Peyer's patch (tissue), 4 donors: Measurements from ENCODE around the gene EZH2. TPM values are rescaled to one million over a fixed set of nuclear protein-coding genes. Genes with fewer than 3 reads are reported as not detected.

Source experiments
- DNase-seq, 3 donors: peaks; one replicate each; pipeline ENCODE4 v3.0.0-alpha.2; 2017 to 2019
- H3K27ac ChIP-seq, 4 donors: fragments of 200-600 bp; sonication (generic); one replicate each; pipeline ENCODE4 v1.5.1; 2016 to 2019
- H3K27me3 ChIP-seq, 2 donors: fragments of 200-600 bp; sonication (generic); one replicate each; pipeline ENCODE4 v1.5.1; 2019
- H3K36me3 ChIP-seq, 3 donors: fragments of 200-600 bp; sonication (generic); one replicate each; pipeline ENCODE4 v1.5.1; 2016 to 2019
- H3K4me1 ChIP-seq, 4 donors: fragments of 200-600 bp; sonication (generic); one replicate each; pipeline ENCODE4 v1.5.1; 2016 to 2019
- H3K4me3 ChIP-seq, 4 donors: fragments of 200-600 bp; sonication (generic); 1 replicate in 3 of 4; 2 replicates in 1 of 4; pipeline ENCODE4 v1.5.1; 2016 to 2019; ENCODE audit warnings: mild to moderate bottlenecking in 1 of 4
- H3K9me3 ChIP-seq, 4 donors: fragments of 200-600 bp; sonication (generic); one replicate each; pipeline ENCODE4 v1.5.1; 2016 to 2019; ENCODE audit warnings: mild to moderate bottlenecking in 1 of 4
- CTCF ChIP-seq, 6 experiments: fragments of 450-650 bp in 4 of 6; fragments of 200-600 bp in 2 of 6; sonication (generic) in 1 of 6; IDR thresholded peaks; one replicate each; pipeline ENCODE4 v1.5.1; 2017 to 2019; ENCODE audit warnings: antibody characterized with exemption in 6 of 6, mild to moderate bottlenecking in 3 of 6, moderate library complexity in 1 of 6
- POLR2A ChIP-seq, 2 donors: fragments of 450-650 bp; IDR thresholded peaks; one replicate each; pipeline ENCODE4 v1.5.1; 2017; ENCODE audit warnings: antibody characterized with exemption in 2 of 2, mild to moderate bottlenecking in 2 of 2, moderate library complexity in 2 of 2
- total RNA-seq, 4 donors: library from RNA; depleted of rRNA; stranded (reverse); fragments of >200 nt; gene quantifications; one replicate each; pipeline ENCODE4 v1.1.0, GENCODE V29; 2016

The EZH2 gene
- total RNA-seq, 4 donors from 2014 or later: 7.4 to 30.5 (median 8.2) TPM

- H3K27me3 ChIP-seq: no peaks in the 10 kb centered on the region
- H3K9me3 ChIP-seq: no peaks in the 10 kb centered on the region
- H3K4me3 ChIP-seq: no peak overlapping the region
- TF ChIP-seq POLR2A (IDR thresholded peaks at IDR 0.05) (no peak), CTCF (IDR thresholded peaks at IDR 0.05) (no peak)
- H3K4me1 ChIP-seq: no peaks in the 10 kb centered on the region
- no peak for DNase-seq
- no peaks in the 10 kb centered on the region for H3K36me3 ChIP-seq
- H3K27ac ChIP-seq: no peak overlapping the region
Observed at GRCh38 chr7:148901178-148901577, 17.1 kb upstream of the EZH2 start.

DNA sequence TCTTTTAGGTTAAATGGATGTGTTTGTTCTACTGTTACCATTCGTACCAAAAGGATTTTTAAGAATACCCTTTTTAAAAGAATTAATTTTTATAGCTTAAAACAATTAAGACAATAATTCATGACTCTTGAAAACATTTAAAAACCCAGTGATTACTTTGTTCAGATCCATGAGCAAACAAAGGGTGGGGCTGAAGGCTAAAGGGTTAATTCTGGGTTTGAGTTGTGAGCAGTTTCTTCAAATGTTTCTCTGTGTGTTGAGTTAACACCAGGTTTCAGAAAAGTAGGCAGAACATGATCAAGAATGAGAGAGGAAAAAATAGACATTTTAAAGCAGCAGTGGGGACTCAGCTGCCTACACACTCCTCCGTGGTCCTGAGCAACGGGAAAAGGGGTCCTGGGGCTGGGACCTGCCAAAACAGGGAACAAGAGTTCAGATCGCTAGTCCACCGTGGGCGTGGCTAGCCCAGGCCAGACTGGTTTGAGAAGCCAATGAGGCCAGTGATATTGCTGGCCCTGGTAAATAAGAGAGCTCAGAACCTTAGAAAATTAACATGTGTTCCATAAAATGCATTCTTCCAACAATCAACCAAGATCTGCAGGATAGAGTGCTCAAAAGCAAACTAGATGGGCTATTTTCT is 14.9 kb upstream of the EZH2 start:
- DNase-seq: no peak
- Histone ChIP-seq H3K4me1 (no peaks in the 10 kb centered on the region), H3K36me3 (no peaks in the 10 kb centered on the region), H3K27ac (no peak overlapping the region), H3K27me3 (no peaks in the 10 kb centered on the region), H3K4me3 (no peak overlapping the region), H3K9me3 (no peaks in the 10 kb centered on the region)
- TF ChIP-seq POLR2A (IDR thresholded peaks at IDR 0.05) (no peak), CTCF (IDR thresholded peaks at IDR 0.05) (no peak)

DNA sequence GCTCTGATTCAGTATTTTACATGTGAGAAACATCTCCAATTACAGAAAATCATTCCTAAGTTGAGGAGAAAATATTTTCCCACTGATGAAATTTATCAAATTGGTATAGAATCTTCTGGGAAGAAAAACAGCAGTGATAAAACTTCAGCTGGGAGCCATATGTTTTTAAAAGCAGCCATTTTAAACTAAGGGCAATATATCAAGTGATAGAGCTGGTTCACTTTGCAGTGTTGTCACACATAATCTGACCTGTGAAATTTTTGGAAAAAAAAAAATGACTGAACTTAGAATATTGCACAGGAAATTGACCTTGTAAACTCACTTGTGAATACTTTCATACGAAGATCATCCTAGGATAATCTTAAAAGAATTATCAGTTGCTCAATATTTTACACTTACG is 10.5 kb upstream of the EZH2 start:
- Histone ChIP-seq H3K4me3 (no peak overlapping the region), H3K4me1 (no peaks in the 10 kb centered on the region), H3K27ac (no peak overlapping the region), H3K36me3 (no peaks in the 10 kb centered on the region), H3K27me3 (no peaks in the 10 kb centered on the region), H3K9me3 (no peaks in the 10 kb centered on the region)
- TF ChIP-seq POLR2A (IDR thresholded peaks at IDR 0.05): no peak
- no peak for TF ChIP-seq CTCF (IDR thresholded peaks at IDR 0.05)
- DNase-seq: no peak

GRCh38 chr7:148893071-148893470 is 9.0 kb upstream of the EZH2 start:
- no peak for TF ChIP-seq CTCF (IDR thresholded peaks at IDR 0.05)
- TF ChIP-seq POLR2A (IDR thresholded peaks at IDR 0.05): no peak
- H3K9me3 ChIP-seq: no peaks in the 10 kb centered on the region
- no peaks in the 10 kb centered on the region for H3K4me1 ChIP-seq
- H3K27me3 ChIP-seq: no peaks in the 10 kb centered on the region
- H3K4me3 ChIP-seq: no peak overlapping the region
- H3K27ac ChIP-seq: no peak overlapping the region
- no peaks in the 10 kb centered on the region for H3K36me3 ChIP-seq
- DNase-seq: no peak

DNA sequence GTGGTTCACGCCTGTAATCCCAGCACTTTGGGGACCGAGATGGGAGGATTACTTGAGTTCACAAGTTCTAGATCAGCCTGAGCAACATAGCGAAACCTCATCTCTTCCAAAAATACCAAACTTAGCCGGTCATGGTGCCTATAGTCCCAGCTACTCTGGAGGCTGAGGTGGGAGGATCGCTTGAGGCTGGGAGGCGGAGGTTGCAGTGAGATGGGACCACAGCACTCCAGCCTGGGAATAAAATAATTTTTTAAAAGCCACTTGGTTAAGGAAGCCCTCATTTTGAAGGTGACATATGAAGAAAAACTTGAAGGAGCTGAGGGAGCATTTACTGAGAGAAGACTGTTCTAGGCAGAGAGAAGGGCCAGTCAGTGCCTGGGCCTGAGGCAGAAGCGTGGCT is 4.2 kb upstream of the EZH2 start:
- Histone ChIP-seq H3K4me1 (peaks cover 0 to 3% (median 0%) of the 10 kb centered on the region in 4 donors), H3K27me3 (no peaks in the 10 kb centered on the region), H3K36me3 (no peaks in the 10 kb centered on the region), H3K9me3 (no peaks in the 10 kb centered on the region), H3K27ac (no peak overlapping the region), H3K4me3 (no peak overlapping the region)
- no peak for TF ChIP-seq POLR2A (IDR thresholded peaks at IDR 0.05)
- no peak for DNase-seq

GRCh38 chr7:148886844-148887243 is 2.8 kb upstream of the EZH2 start:
- no peak for DNase-seq
- Histone ChIP-seq H3K27ac (no peak overlapping the region), H3K27me3 (no peaks in the 10 kb centered on the region), H3K36me3 (no peaks in the 10 kb centered on the region), H3K4me3 (no peak overlapping the region), H3K4me1 (peaks cover 0 to 3% (median 0%) of the 10 kb centered on the region in 4 donors), H3K9me3 (no peaks in the 10 kb centered on the region)
- TF ChIP-seq CTCF (IDR thresholded peaks at IDR 0.05): no peak
- no peak for TF ChIP-seq POLR2A (IDR thresholded peaks at IDR 0.05)
